Measurements from ENCODE around the gene MOCS3. TPM values are rescaled to one million over a fixed set of nuclear protein-coding genes. Genes with fewer than 3 reads are reported as not detected.

Gene MOCS3
- total and polyA plus RNA-seq, 10 of the 15 experiments (the other 5 are each of a cell fraction or from before 2014, with no cell fraction given), result 0.87 to 5.9 (median 3.6) TPM

DNA sequence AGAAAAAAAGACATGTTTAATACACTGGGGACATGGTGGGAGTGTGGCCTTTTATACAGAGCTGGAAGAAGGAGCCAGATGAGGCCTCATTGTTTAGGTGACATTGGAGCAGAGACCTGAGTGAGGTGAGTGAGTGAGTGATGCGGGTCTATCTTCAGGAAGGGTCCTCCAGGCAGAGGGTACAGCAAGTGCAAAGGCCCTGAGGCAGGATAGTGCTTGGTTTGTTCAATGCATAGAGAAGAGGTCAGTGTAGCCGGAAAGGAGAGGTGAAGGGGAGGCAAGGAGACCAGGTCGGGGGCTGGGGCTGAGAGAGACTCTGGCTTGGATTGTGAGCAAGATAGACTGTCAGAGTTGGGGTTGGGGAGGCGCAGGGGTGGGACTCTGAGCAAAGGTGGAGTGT lies 40.7 kb downstream of the MOCS3 start:
- H3K4me2 ChIP-seq (ENCODE audit: control insufficient read depth, insufficient read depth), result no peak overlapping the region
- no peak overlapping the region for H2AFZ ChIP-seq (ENCODE audit: control insufficient read depth, low read depth, low read length)
- FAIRE-seq (no peak), ATAC-seq (no peak), DNase-seq (ENCODE audit: low read depth, low spot score) (no peak)
- no peak overlapping the region for H3K4me3 ChIP-seq
- peaks cover 0 to 4% of the 10 kb centered on the region in 2 experiments; a peak in 2 of 4 replicates for H3K27me3 ChIP-seq (replicated peaks in 1 of 2; ENCODE audit: control insufficient read depth in 2 of 2, insufficient read depth in 2 of 2, low read length in 1 of 2)
- no peaks in the 10 kb centered on the region for H3K9me3 ChIP-seq (replicated peaks; ENCODE audit: control insufficient read depth, insufficient read depth, low read length)
- in situ Hi-C loops (cut with MboI), result no loop called here
- 9% methylated on average over 4 of the region's 4 CpGs for WGBS (ENCODE audit: insufficient coverage, insufficient replicate concordance, low lambda C conversion rate, missing lambda C conversion rate)
- ChIA-PET POLR2A (no interaction called here), CTCF (interaction anchor here (1.1 kb wide), 1 partner anchor 8 kb away, joined by 3 read pairs; no protein-coding TSS in a partner anchor), SMC1A (ENCODE audit: uncharacterized antibody, unreplicated experiment) (no interaction called here), RAD21 (ENCODE audit: unreplicated experiment) (no interaction called here)
- H3K4me1 ChIP-seq (ENCODE audit: control insufficient read depth, insufficient read depth, low read length), result no peaks in the 10 kb centered on the region
- no peak overlapping the region for H3K27ac ChIP-seq (ENCODE audit: control insufficient read depth, insufficient read depth)
- no peaks in the 10 kb centered on the region for H3K79me2 ChIP-seq (ENCODE audit: control insufficient read depth, insufficient read depth, low read length)
- H4K20me1 ChIP-seq (ENCODE audit: control insufficient read depth, insufficient read depth), result no peaks in the 10 kb centered on the region
- intact Hi-C loops (cut with micrococcal nuclease; ENCODE audit: unreplicated experiment), result no loop called here
- no peaks in the 10 kb centered on the region for H3K36me3 ChIP-seq (ENCODE audit: control insufficient read depth in 2 of 2, insufficient read depth in 2 of 2, low read length in 1 of 2)
- H3K9ac ChIP-seq (ENCODE audit: control insufficient read depth, insufficient read depth, low read length), result no peak overlapping the region
- no TSS peak for BruUV-seq (replicated peaks)
- TF ChIP-seq, protein P1, sequence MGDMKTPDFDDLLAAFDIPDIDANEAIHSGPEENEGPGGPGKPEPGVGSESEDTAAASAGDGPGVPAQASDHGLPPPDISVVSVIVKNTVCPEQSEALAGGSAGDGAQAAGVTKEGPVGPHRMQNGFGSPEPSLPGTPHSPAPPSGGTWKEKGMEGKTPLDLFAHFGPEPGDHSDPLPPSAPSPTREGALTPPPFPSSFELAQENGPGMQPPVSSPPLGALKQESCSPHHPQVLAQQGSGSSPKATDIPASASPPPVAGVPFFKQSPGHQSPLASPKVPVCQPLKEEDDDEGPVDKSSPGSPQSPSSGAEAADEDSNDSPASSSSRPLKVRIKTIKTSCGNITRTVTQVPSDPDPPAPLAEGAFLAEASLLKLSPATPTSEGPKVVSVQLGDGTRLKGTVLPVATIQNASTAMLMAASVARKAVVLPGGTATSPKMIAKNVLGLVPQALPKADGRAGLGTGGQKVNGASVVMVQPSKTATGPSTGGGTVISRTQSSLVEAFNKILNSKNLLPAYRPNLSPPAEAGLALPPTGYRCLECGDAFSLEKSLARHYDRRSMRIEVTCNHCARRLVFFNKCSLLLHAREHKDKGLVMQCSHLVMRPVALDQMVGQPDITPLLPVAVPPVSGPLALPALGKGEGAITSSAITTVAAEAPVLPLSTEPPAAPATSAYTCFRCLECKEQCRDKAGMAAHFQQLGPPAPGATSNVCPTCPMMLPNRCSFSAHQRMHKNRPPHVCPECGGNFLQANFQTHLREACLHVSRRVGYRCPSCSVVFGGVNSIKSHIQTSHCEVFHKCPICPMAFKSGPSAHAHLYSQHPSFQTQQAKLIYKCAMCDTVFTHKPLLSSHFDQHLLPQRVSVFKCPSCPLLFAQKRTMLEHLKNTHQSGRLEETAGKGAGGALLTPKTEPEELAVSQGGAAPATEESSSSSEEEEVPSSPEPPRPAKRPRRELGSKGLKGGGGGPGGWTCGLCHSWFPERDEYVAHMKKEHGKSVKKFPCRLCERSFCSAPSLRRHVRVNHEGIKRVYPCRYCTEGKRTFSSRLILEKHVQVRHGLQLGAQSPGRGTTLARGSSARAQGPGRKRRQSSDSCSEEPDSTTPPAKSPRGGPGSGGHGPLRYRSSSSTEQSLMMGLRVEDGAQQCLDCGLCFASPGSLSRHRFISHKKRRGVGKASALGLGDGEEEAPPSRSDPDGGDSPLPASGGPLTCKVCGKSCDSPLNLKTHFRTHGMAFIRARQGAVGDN (IDR thresholded peaks at IDR 0.05), result no peak
- TF ChIP-seq, protein P2, sequence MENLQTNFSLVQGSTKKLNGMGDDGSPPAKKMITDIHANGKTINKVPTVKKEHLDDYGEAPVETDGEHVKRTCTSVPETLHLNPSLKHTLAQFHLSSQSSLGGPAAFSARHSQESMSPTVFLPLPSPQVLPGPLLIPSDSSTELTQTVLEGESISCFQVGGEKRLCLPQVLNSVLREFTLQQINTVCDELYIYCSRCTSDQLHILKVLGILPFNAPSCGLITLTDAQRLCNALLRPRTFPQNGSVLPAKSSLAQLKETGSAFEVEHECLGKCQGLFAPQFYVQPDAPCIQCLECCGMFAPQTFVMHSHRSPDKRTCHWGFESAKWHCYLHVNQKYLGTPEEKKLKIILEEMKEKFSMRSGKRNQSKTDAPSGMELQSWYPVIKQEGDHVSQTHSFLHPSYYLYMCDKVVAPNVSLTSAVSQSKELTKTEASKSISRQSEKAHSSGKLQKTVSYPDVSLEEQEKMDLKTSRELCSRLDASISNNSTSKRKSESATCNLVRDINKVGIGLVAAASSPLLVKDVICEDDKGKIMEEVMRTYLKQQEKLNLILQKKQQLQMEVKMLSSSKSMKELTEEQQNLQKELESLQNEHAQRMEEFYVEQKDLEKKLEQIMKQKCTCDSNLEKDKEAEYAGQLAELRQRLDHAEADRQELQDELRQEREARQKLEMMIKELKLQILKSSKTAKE (IDR thresholded peaks at IDR 0.05; ENCODE audit: low read depth, poor library complexity, severe bottlenecking), result no peak
- TF ChIP-seq EP300 (IDR thresholded peaks at IDR 0.05; ENCODE audit: borderline replicate concordance in 1 of 2, control insufficient read depth in 1 of 2, low read depth in 2 of 2, low read length in 2 of 2), result no peak
- TF ChIP-seq SMARCA5 (IDR thresholded peaks at IDR 0.05), result no peak
- no peak for TF ChIP-seq KLF5 (IDR thresholded peaks at IDR 0.05; ENCODE audit: partially characterized antibody)
- no peak for TF ChIP-seq POLR2AphosphoS5 (IDR thresholded peaks at IDR 0.05; ENCODE audit: low read length)
- no peak for TF ChIP-seq ZNF622 (IDR thresholded peaks at IDR 0.05)
- no peak for TF ChIP-seq DPF2 (IDR thresholded peaks at IDR 0.05)
- TF ChIP-seq, protein P3, sequence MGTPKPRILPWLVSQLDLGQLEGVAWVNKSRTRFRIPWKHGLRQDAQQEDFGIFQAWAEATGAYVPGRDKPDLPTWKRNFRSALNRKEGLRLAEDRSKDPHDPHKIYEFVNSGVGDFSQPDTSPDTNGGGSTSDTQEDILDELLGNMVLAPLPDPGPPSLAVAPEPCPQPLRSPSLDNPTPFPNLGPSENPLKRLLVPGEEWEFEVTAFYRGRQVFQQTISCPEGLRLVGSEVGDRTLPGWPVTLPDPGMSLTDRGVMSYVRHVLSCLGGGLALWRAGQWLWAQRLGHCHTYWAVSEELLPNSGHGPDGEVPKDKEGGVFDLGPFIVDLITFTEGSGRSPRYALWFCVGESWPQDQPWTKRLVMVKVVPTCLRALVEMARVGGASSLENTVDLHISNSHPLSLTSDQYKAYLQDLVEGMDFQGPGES (IDR thresholded peaks at IDR 0.05), result no peak
- TF ChIP-seq, protein P4, sequence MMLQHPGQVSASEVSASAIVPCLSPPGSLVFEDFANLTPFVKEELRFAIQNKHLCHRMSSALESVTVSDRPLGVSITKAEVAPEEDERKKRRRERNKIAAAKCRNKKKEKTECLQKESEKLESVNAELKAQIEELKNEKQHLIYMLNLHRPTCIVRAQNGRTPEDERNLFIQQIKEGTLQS (IDR thresholded peaks at IDR 0.05; ENCODE audit: borderline replicate concordance, extremely low read depth, low read depth, low read length), result no peak
- TF ChIP-seq POLR2AphosphoS2 (IDR thresholded peaks at IDR 0.05; ENCODE audit: low read depth, low read length), result no peak
- TF ChIP-seq, protein P5, sequence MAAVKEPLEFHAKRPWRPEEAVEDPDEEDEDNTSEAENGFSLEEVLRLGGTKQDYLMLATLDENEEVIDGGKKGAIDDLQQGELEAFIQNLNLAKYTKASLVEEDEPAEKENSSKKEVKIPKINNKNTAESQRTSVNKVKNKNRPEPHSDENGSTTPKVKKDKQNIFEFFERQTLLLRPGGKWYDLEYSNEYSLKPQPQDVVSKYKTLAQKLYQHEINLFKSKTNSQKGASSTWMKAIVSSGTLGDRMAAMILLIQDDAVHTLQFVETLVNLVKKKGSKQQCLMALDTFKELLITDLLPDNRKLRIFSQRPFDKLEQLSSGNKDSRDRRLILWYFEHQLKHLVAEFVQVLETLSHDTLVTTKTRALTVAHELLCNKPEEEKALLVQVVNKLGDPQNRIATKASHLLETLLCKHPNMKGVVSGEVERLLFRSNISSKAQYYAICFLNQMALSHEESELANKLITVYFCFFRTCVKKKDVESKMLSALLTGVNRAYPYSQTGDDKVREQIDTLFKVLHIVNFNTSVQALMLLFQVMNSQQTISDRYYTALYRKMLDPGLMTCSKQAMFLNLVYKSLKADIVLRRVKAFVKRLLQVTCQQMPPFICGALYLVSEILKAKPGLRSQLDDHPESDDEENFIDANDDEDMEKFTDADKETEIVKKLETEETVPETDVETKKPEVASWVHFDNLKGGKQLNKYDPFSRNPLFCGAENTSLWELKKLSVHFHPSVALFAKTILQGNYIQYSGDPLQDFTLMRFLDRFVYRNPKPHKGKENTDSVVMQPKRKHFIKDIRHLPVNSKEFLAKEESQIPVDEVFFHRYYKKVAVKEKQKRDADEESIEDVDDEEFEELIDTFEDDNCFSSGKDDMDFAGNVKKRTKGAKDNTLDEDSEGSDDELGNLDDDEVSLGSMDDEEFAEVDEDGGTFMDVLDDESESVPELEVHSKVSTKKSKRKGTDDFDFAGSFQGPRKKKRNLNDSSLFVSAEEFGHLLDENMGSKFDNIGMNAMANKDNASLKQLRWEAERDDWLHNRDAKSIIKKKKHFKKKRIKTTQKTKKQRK (IDR thresholded peaks at IDR 0.05; ENCODE audit: low read depth, low read length), result no peak
- TF ChIP-seq CHD1 (IDR thresholded peaks at IDR 0.05; ENCODE audit: low read depth, low read length), result no peak
